ENCODE results near the gene CAMTA1.

The CAMTA1 gene

GRCh38 chr1:6882414-6882813 is 97.2 kb downstream of the CAMTA1 start:
- TF ChIP-seq CTCF (IDR thresholded peaks at IDR 0.05; ENCODE audit: insufficient read depth, low read length, poor library complexity, severe bottlenecking) (no peak), EZH2phosphoT487 (conservative IDR thresholded peaks at IDR 0.05; ENCODE audit: low read length) (no peak)
- H3K4me2 ChIP-seq (ENCODE audit: low read depth, low read length, poor library complexity, severe bottlenecking), result no peak overlapping the region
- H3K9me3 ChIP-seq (ENCODE audit: insufficient read depth, low read length), result no peaks in the 10 kb centered on the region
- H3K79me2 ChIP-seq (ENCODE audit: insufficient read depth, low read length), result no peaks in the 10 kb centered on the region
- no peak overlapping the region for H3K27ac ChIP-seq (ENCODE audit: low read depth, low read length)
- no peak overlapping the region for H2AFZ ChIP-seq (ENCODE audit: low read depth, low read length, severe bottlenecking)
- no peak overlapping the region for H3K9ac ChIP-seq (ENCODE audit: low read length)
- H3K4me3 ChIP-seq (ENCODE audit: insufficient read depth, low read length, poor library complexity, severe bottlenecking), result no peak overlapping the region
- no peaks in the 10 kb centered on the region for H3F3A ChIP-seq (ENCODE audit: insufficient read depth)
- H4K20me1 ChIP-seq (ENCODE audit: low read depth, low read length), result no peaks in the 10 kb centered on the region
- H3K9me2 ChIP-seq (replicated peaks; ENCODE audit: insufficient read depth, low read length), result no peaks in the 10 kb centered on the region
- H3K27me3 ChIP-seq (ENCODE audit: low read length), result no peaks in the 10 kb centered on the region
- H3K36me3 ChIP-seq (ENCODE audit: low read length), result no peaks in the 10 kb centered on the region

DNA sequence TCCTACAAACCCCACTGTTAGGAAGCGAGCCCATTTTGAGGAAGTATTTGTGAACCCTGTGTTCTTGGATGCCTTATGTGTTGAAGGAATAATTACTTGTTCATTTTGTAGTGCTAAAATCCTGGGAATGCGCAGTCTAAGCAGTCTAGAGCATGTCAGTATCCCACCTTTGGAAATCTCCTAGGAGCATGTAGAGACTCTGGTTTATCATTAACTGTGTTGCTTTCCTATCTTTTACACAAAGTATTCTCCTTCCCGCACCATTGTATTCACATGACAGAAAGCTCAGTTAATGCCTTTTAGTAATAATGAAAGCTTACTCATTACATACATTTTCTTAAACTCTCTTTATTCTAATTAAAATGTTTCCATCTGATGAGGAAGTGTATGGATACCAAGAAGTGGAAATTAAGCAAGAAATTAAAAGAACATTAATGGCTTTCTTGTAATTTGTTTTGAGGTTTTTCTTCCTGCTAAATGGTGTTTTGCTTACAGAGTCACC is 99.4 kb downstream of the CAMTA1 start:
- H3F3A ChIP-seq (ENCODE audit: insufficient read depth), result no peaks in the 10 kb centered on the region
- no peaks in the 10 kb centered on the region for H3K27me3 ChIP-seq (ENCODE audit: low read length)
- no peak overlapping the region for H2AFZ ChIP-seq (ENCODE audit: low read depth, low read length, severe bottlenecking)
- no peak overlapping the region for H3K4me2 ChIP-seq (ENCODE audit: low read depth, low read length, poor library complexity, severe bottlenecking)
- no peaks in the 10 kb centered on the region for H3K9me2 ChIP-seq (replicated peaks; ENCODE audit: insufficient read depth, low read length)
- no peaks in the 10 kb centered on the region for H3K79me2 ChIP-seq (ENCODE audit: insufficient read depth, low read length)
- no peak overlapping the region for H3K4me3 ChIP-seq (ENCODE audit: insufficient read depth, low read length, poor library complexity, severe bottlenecking)
- H3K36me3 ChIP-seq (ENCODE audit: low read length), result no peaks in the 10 kb centered on the region
- no peak overlapping the region for H3K27ac ChIP-seq (ENCODE audit: low read depth, low read length)
- H4K20me1 ChIP-seq (ENCODE audit: low read depth, low read length), result no peaks in the 10 kb centered on the region
- no peak for TF ChIP-seq CTCF (IDR thresholded peaks at IDR 0.05; ENCODE audit: insufficient read depth, low read length, poor library complexity, severe bottlenecking)
- no peak for TF ChIP-seq EZH2phosphoT487 (conservative IDR thresholded peaks at IDR 0.05; ENCODE audit: low read length)
- no peaks in the 10 kb centered on the region for H3K9me3 ChIP-seq (ENCODE audit: insufficient read depth, low read length)
- no peak overlapping the region for H3K9ac ChIP-seq (ENCODE audit: low read length)

GRCh38 chr1:6885426-6885825 is 100.2 kb downstream of the CAMTA1 start:
- Histone ChIP-seq H3K9me2 (replicated peaks; ENCODE audit: insufficient read depth, low read length) (no peaks in the 10 kb centered on the region), H3K27ac (ENCODE audit: low read depth, low read length) (no peak overlapping the region), H3K9ac (ENCODE audit: low read length) (no peak overlapping the region), H3K9me3 (ENCODE audit: insufficient read depth, low read length) (no peaks in the 10 kb centered on the region), H3K36me3 (ENCODE audit: low read length) (no peaks in the 10 kb centered on the region), H3K27me3 (ENCODE audit: low read length) (no peaks in the 10 kb centered on the region), H3K4me3 (ENCODE audit: insufficient read depth, low read length, poor library complexity, severe bottlenecking) (no peak overlapping the region), H3K79me2 (ENCODE audit: insufficient read depth, low read length) (no peaks in the 10 kb centered on the region), H4K20me1 (ENCODE audit: low read depth, low read length) (no peaks in the 10 kb centered on the region), H2AFZ (ENCODE audit: low read depth, low read length, severe bottlenecking) (no peak overlapping the region), H3F3A (ENCODE audit: insufficient read depth) (no peaks in the 10 kb centered on the region), H3K4me2 (ENCODE audit: low read depth, low read length, poor library complexity, severe bottlenecking) (no peak overlapping the region)
- TF ChIP-seq EZH2phosphoT487 (conservative IDR thresholded peaks at IDR 0.05; ENCODE audit: low read length), result no peak
- TF ChIP-seq CTCF (IDR thresholded peaks at IDR 0.05; ENCODE audit: insufficient read depth, low read length, poor library complexity, severe bottlenecking), result no peak

Measured in SU-DHL-6 (cell line).